Esophagus squamous epithelium (tissue), 4 donors: ENCODE results near the gene MAP7D2.

Experiments
- POLR2A ChIP-seq, 4 donors: fragments of 450-650 bp; IDR thresholded peaks; one replicate each; pipeline ENCODE4 v1.6.1; 2017; ENCODE audit warnings: antibody characterized with exemption in 4 of 4, mild to moderate bottlenecking in 4 of 4, moderate library complexity in 3 of 4
- TF ChIP-seq, protein P1 (sequence below), 6 experiments: fragments of 450-650 bp in 4 of 6; fragments of 200-600 bp in 2 of 6; sonication (generic) in 2 of 6; IDR thresholded peaks; one replicate each; pipeline ENCODE4 v1.5.1; 2016 to 2019; ENCODE audit warnings: antibody characterized with exemption in 6 of 6, mild to moderate bottlenecking in 4 of 6, moderate library complexity in 4 of 6

DNA sequence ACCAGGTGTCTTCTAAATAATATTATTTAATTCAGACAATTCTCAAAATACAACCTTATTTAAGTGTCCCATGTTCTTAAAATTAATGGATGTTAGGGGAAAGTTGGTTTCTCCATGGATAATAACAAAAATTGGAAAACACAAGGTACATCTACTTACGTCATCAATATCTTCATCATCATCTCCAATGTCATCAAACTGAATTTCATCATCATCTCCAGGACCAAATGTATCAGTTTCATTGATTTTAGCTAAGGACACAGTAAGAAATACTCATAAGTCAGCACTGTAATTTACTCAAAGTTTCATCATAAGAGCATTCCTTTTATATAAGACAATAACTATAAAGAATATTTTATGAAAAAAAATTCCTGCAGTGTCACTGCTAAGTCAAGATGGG lies 13.7 kb upstream of the MAP7D2 start:
- TF ChIP-seq, protein P1, sequence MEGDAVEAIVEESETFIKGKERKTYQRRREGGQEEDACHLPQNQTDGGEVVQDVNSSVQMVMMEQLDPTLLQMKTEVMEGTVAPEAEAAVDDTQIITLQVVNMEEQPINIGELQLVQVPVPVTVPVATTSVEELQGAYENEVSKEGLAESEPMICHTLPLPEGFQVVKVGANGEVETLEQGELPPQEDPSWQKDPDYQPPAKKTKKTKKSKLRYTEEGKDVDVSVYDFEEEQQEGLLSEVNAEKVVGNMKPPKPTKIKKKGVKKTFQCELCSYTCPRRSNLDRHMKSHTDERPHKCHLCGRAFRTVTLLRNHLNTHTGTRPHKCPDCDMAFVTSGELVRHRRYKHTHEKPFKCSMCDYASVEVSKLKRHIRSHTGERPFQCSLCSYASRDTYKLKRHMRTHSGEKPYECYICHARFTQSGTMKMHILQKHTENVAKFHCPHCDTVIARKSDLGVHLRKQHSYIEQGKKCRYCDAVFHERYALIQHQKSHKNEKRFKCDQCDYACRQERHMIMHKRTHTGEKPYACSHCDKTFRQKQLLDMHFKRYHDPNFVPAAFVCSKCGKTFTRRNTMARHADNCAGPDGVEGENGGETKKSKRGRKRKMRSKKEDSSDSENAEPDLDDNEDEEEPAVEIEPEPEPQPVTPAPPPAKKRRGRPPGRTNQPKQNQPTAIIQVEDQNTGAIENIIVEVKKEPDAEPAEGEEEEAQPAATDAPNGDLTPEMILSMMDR (IDR thresholded peaks at IDR 0.05), result no peak
- TF ChIP-seq POLR2A (IDR thresholded peaks at IDR 0.05), result no peak
